Esophagus squamous epithelium (tissue), 4 donors: ENCODE data around the gene PKMYT1.

Experiments used
- CTCF ChIP-seq, 6 experiments: fragments of 450-650 bp in 4 of 6; fragments of 200-600 bp in 2 of 6; sonication (generic) in 2 of 6; IDR thresholded peaks; one replicate each; pipeline ENCODE4 v1.5.1; 2016 to 2019; ENCODE audit warnings: antibody characterized with exemption in 6 of 6, mild to moderate bottlenecking in 4 of 6, moderate library complexity in 4 of 6
- POLR2A ChIP-seq, 4 donors: fragments of 450-650 bp; IDR thresholded peaks; one replicate each; pipeline ENCODE4 v1.6.1; 2017; ENCODE audit warnings: antibody characterized with exemption in 4 of 4, mild to moderate bottlenecking in 4 of 4, moderate library complexity in 3 of 4

GRCh38 chr16:2955438-2955778 is 24.8 kb downstream of the PKMYT1 start:
- no peak for TF ChIP-seq CTCF (IDR thresholded peaks at IDR 0.05)
- TF ChIP-seq POLR2A (IDR thresholded peaks at IDR 0.05), result no peak
